ENCODE data around the gene HECW1. TPM values are rescaled to one million over a fixed set of nuclear protein-coding genes. Genes with fewer than 3 reads are reported as not detected.
A peak's percentile ranks its signal among the peaks of the same experiment; 100 is the strongest.

HECW1 gene
- total and polyA plus RNA-seq, 11 donors = 0.23 TPM; not detected in 10

GRCh38 chr7:43537765-43538403 is 425.4 kb downstream of the HECW1 start:
- Histone ChIP-seq H3K4me3 (no peak overlapping the region), H3K27ac (peak overlapping the region in 1 of 12 donors; percentile 9), H3K9me3 (no peaks in the 10 kb centered on the region), H3K4me1 (peaks cover 0 to 24% (median 2%) of the 10 kb centered on the region in 12 donors), H3K27me3 (no peaks in the 10 kb centered on the region), H3K36me3 (no peaks in the 10 kb centered on the region)
- intact Hi-C loops (cut with DNase I) = no loop called here
- ATAC-seq (peak in 1 of 4 donors; percentile 22), DNase-seq (no peak)
- 73 to 84% (median 74%) methylated on average over 6 to 9 of the region's 9 CpGs for WGBS, 4 donors
- TF ChIP-seq POLR2A (IDR thresholded peaks at IDR 0.05) = no peak
- TF ChIP-seq, protein P1, sequence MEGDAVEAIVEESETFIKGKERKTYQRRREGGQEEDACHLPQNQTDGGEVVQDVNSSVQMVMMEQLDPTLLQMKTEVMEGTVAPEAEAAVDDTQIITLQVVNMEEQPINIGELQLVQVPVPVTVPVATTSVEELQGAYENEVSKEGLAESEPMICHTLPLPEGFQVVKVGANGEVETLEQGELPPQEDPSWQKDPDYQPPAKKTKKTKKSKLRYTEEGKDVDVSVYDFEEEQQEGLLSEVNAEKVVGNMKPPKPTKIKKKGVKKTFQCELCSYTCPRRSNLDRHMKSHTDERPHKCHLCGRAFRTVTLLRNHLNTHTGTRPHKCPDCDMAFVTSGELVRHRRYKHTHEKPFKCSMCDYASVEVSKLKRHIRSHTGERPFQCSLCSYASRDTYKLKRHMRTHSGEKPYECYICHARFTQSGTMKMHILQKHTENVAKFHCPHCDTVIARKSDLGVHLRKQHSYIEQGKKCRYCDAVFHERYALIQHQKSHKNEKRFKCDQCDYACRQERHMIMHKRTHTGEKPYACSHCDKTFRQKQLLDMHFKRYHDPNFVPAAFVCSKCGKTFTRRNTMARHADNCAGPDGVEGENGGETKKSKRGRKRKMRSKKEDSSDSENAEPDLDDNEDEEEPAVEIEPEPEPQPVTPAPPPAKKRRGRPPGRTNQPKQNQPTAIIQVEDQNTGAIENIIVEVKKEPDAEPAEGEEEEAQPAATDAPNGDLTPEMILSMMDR (IDR thresholded peaks at IDR 0.05) = no peak

DNA sequence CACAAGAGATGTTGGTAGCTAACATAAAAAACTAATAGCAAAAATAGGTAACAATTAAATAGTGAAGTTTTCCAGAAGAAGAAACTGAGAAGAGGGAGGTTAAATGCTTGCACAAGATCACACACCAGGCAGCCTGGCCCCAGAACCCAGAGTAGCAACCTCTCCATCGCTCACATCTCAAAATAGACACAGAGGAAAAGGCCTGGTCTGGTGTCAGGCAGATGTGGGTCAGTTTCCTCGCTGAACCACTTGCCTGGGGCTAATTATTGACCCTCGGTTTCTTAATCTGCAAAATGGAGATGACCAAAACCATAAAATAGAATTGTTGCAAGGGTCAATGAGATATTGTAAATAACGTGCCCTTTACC is 425.9 kb downstream of the HECW1 start:
- no peaks in the 10 kb centered on the region for H3K36me3 ChIP-seq
- no peak for TF ChIP-seq POLR2A (IDR thresholded peaks at IDR 0.05)
- TF ChIP-seq, protein P1 (IDR thresholded peaks at IDR 0.05) = no peak
- no peaks in the 10 kb centered on the region for H3K9me3 ChIP-seq
- intact Hi-C loops (cut with DNase I) = no loop called here
- no peak for DNase-seq
- WGBS, 4 donors = 47 to 56% (median 51%) methylated on average over 4 of the region's 4 CpGs
- H3K4me3 ChIP-seq = no peak overlapping the region
- H3K27me3 ChIP-seq = peaks cover 0 to 5% (median 0%) of the 10 kb centered on the region in 9 donors
- ATAC-seq = peak in 3 of 4 donors; percentile 64 to 65 (median 64)
- peak overlapping the region in 1 of 12 donors; percentile 9 for H3K27ac ChIP-seq
- H3K4me1 ChIP-seq = peaks cover 0 to 24% (median 2%) of the 10 kb centered on the region in 12 donors

- TF ChIP-seq POLR2A (IDR thresholded peaks at IDR 0.05) = no peak
- TF ChIP-seq, protein P1 (IDR thresholded peaks at IDR 0.05) = no peak
- no peak overlapping the region for H3K4me3 ChIP-seq
- DNase-seq = no peak
- H3K36me3 ChIP-seq = no peaks in the 10 kb centered on the region
- H3K9me3 ChIP-seq = no peaks in the 10 kb centered on the region
- H3K27ac ChIP-seq = no peak overlapping the region
- ATAC-seq = no peak
- H3K4me1 ChIP-seq = peaks cover 0 to 8% (median 0%) of the 10 kb centered on the region in 12 donors
- intact Hi-C loops (cut with DNase I) = no loop called here
- H3K27me3 ChIP-seq = peaks cover 0 to 6% (median 0%) of the 10 kb centered on the region in 9 donors
- WGBS, 4 donors = 85 to 94% (median 88%) methylated on average over 3 of the region's 3 CpGs
Observed at GRCh38 chr7:43540471-43540870, 428.0 kb downstream of the HECW1 start.

DNA sequence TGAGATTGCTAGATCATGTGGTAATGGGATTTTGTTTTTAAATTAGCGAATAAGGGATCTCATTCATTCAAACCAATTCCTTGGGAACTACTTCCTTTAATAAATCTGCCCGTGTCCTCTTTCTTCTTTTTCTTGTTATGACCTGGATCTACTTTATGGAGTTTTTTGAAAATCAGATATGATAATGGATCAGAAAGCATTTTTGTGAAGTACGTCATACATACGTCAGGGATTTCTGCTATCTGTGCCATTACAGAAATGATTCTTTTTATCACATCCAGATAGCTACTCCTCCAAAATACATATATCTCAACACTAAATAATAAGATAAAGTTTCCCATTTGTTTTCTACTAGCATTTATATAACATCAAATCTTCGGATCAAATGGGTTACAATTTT is 430.3 kb downstream of the HECW1 start:
- H3K27ac ChIP-seq = no peak overlapping the region
- H3K4me3 ChIP-seq = no peak overlapping the region
- TF ChIP-seq POLR2A (IDR thresholded peaks at IDR 0.05) = no peak
- TF ChIP-seq, protein P1 (IDR thresholded peaks at IDR 0.05) = no peak
- WGBS, 4 donors = 84 to 91% (median 88%) methylated on average over 5 of the region's 5 CpGs
- H3K4me1 ChIP-seq = peaks cover 0 to 8% (median 0%) of the 10 kb centered on the region in 12 donors
- no peak for DNase-seq
- peaks cover 0 to 6% (median 0%) of the 10 kb centered on the region in 9 donors for H3K27me3 ChIP-seq
- peaks cover 0 to 5% (median 0%) of the 10 kb centered on the region in 12 donors for H3K9me3 ChIP-seq
- no peak for ATAC-seq
- intact Hi-C loops (cut with DNase I) = no loop called here
- no peaks in the 10 kb centered on the region for H3K36me3 ChIP-seq

All from heart left ventricle (tissue), 16 donors.